Lung (tissue), 12 donors: ENCODE data around the gene TNC. TPM values are rescaled to one million over a fixed set of nuclear protein-coding genes. Genes with fewer than 3 reads are reported as not detected.

Source experiments
- ATAC-seq: fragments of 200-7000 bp; cut with Tn5 transposase; one replicate; pipeline ENCODE4 v1.9.1; 2020; ENCODE audit warnings: moderate number of reproducible peaks; ENCODE audit not compliant: insufficient read depth, low FRiP score
- DNase-seq, 3 donors: peaks; one replicate each; pipeline ENCODE4 v3.0.0-alpha.2; 2013 to 2017
- H3K27ac ChIP-seq, 2 donors: one replicate each; pipeline ENCODE4 v1.5.1; 2013; ENCODE audit warnings: mild to moderate bottlenecking in 2 of 2, moderate library complexity in 2 of 2, control low read depth in 1 of 2, inconsistent platforms in 1 of 2, low read depth in 1 of 2, low read length in 1 of 2
- H3K27me3 ChIP-seq, 3 donors: one replicate each; pipeline ENCODE4 v1.5.1; 2013; ENCODE audit warnings: low read length in 2 of 3; ENCODE audit not compliant: control insufficient read depth in 3 of 3, insufficient read depth in 3 of 3
- H3K36me3 ChIP-seq, 4 donors: one replicate each; pipeline ENCODE4 v1.5.1; 2013; ENCODE audit warnings: low read length in 4 of 4, mild to moderate bottlenecking in 1 of 4, moderate library complexity in 1 of 4; ENCODE audit not compliant: control insufficient read depth in 4 of 4, insufficient read depth in 4 of 4
- H3K4me1 ChIP-seq, 5 donors: one replicate each; pipeline ENCODE4 v1.5.1; 2013; ENCODE audit warnings: low read length in 5 of 5, mild to moderate bottlenecking in 2 of 5, moderate library complexity in 1 of 5; ENCODE audit not compliant: control insufficient read depth in 5 of 5, insufficient read depth in 5 of 5
- H3K4me3 ChIP-seq: one replicate; pipeline ENCODE4 v1.5.1; 2013; ENCODE audit warnings: mild to moderate bottlenecking, control low read depth, moderate library complexity
- H3K9ac ChIP-seq, 2 donors: one replicate each; pipeline ENCODE4 v1.5.1; 2013; ENCODE audit warnings: low read length in 2 of 2, control low read depth in 1 of 2; ENCODE audit not compliant: insufficient read depth in 1 of 2
- H3K9me3 ChIP-seq, 4 donors: one replicate each; pipeline ENCODE4 v1.5.1; 2013; ENCODE audit warnings: low read length in 3 of 4, mild to moderate bottlenecking in 1 of 4, moderate library complexity in 1 of 4; ENCODE audit not compliant: control insufficient read depth in 4 of 4, insufficient read depth in 3 of 4
- CTCF ChIP-seq: IDR thresholded peaks from 2 replicates; pipeline ENCODE4 v1.5.1; 2012; ENCODE audit warnings: mild to moderate bottlenecking; ENCODE audit errors: control extremely low read depth, extremely low read depth
- WGBS, 2 donors: extraction: QIAGEN DNeasy Blood & Tissue Kit; methylation state at CpG; one replicate each; pipeline ENCODE4 v1.1.7; 2013; 5-methylcytosine and 5-hydroxymethylcytosine counted together
- polyA plus RNA-seq, 2 donors: library from polyadenylated mRNA; stranded (reverse); fragments of 200-250 nt; gene quantifications; one replicate each; pipeline ENCODE4 v1.2.1, GENCODE V29; 2013
- total RNA-seq, 2 donors: library from RNA; depleted of rRNA in 1 of 2; stranded (reverse); fragments of >200 nt in 1 of 2; gene quantifications; one replicate each; pipeline ENCODE4 v1.2.1, GENCODE V29; 2014 to 2021
- donor health status: control.
- donor health status: control.
- donor health status: Bipolar disorder and iron deficiency.
- donor health status: healthy.
- donor health status: DM: yes; HTN: yes; CAD: no.

TNC gene
- total and polyA plus RNA-seq, 4 donors: 3.9 to 242 (median 80.5) TPM

- ATAC-seq (peak; percentile 72), DNase-seq (no peak)
- WGBS, 2 donors: 74 to 82% methylated on average over 7 of the region's 7 CpGs
- Histone ChIP-seq H3K36me3 (no peaks in the 10 kb centered on the region), H3K4me1 (peaks cover 0 to 8% (median 0%) of the 10 kb centered on the region in 5 donors), H3K4me3 (no peak overlapping the region), H3K27me3 (no peaks in the 10 kb centered on the region), H3K9ac (no peak overlapping the region), H3K27ac (no peak overlapping the region), H3K9me3 (no peaks in the 10 kb centered on the region)
- TF ChIP-seq CTCF: no peak
These were observed 109.3 kb downstream of the TNC start for GRCh38 chr9:115008536-115009270.

- H3K4me3 ChIP-seq: no peak overlapping the region
- ATAC-seq (peak; percentile 44), DNase-seq (no peak)
- no peak overlapping the region for H3K9ac ChIP-seq
- 78 to 83% methylated on average over 3 of the region's 3 CpGs for WGBS, 2 donors
- H3K4me1 ChIP-seq: peaks cover 0 to 8% (median 0%) of the 10 kb centered on the region in 5 donors
- no peaks in the 10 kb centered on the region for H3K27me3 ChIP-seq
- TF ChIP-seq CTCF: no peak
- H3K36me3 ChIP-seq: no peaks in the 10 kb centered on the region
- no peaks in the 10 kb centered on the region for H3K9me3 ChIP-seq
- no peak overlapping the region for H3K27ac ChIP-seq
These were observed 111.3 kb downstream of the TNC start for GRCh38 chr9:115006660-115007059.

GRCh38 chr9:115005322-115005721 is 112.6 kb downstream of the TNC start:
- no peak for TF ChIP-seq CTCF
- H3K9ac ChIP-seq: no peak overlapping the region
- no peak overlapping the region for H3K27ac ChIP-seq
- H3K36me3 ChIP-seq: no peaks in the 10 kb centered on the region
- 77 to 88% methylated on average over 4 of the region's 4 CpGs for WGBS, 2 donors
- H3K4me3 ChIP-seq: no peak overlapping the region
- DNase-seq: no peak
- ATAC-seq: no peak
- H3K4me1 ChIP-seq: peaks cover 0 to 3% (median 0%) of the 10 kb centered on the region in 5 donors
- H3K27me3 ChIP-seq: no peaks in the 10 kb centered on the region
- no peaks in the 10 kb centered on the region for H3K9me3 ChIP-seq
